Fibroblast of lung (primary cell): ENCODE measurements around the gene QDPR. TPM values are rescaled to one million over a fixed set of nuclear protein-coding genes. Genes with fewer than 3 reads are reported as not detected.
A peak's percentile ranks its signal among the peaks of the same experiment; 100 is the strongest.

Experiments
- DNase-seq, 2 donors: peaks; one replicate each; pipeline versions ENCODE4 v3.0.0 to v3.0.0-alpha.2; 2010; ENCODE audit warnings: low read depth in 2 of 2
- H2AFZ ChIP-seq: 2 replicates; pipeline ENCODE4 v1.5.1; 2012; ENCODE audit warnings: low read length, control low read depth, inconsistent platforms
- H3K27ac ChIP-seq: 2 replicates; pipeline ENCODE4 v1.5.1; 2011; ENCODE audit warnings: low read length, control low read depth; ENCODE audit not compliant: insufficient read depth
- H3K27me3 ChIP-seq: 2 replicates; pipeline ENCODE4 v1.5.1; 2011; ENCODE audit warnings: mild to moderate bottlenecking, low read length; ENCODE audit not compliant: control insufficient read depth, insufficient read depth
- H3K36me3 ChIP-seq: 2 replicates; pipeline ENCODE4 v1.5.1; 2011; ENCODE audit warnings: low read length; ENCODE audit not compliant: control insufficient read depth, insufficient read depth
- H3K4me1 ChIP-seq: 2 replicates; pipeline ENCODE4 v1.5.1; 2011; ENCODE audit warnings: low read length; ENCODE audit not compliant: control insufficient read depth, insufficient read depth; ENCODE audit errors: extremely low read depth
- H3K4me2 ChIP-seq: 2 replicates; pipeline ENCODE4 v1.5.1; 2011; ENCODE audit warnings: low read length, control low read depth; ENCODE audit not compliant: insufficient read depth; ENCODE audit errors: extremely low read depth
- H3K4me3 ChIP-seq, 4 experiments: fragments of 200-600 bp in 1 of 4; sonication (generic) in 1 of 4; replicated peaks in 1 of 4; 2 replicates each; pipeline ENCODE4 v1.5.1; 2011 to 2016; ENCODE audit warnings: low read length in 4 of 4, low read depth in 3 of 4, mild to moderate bottlenecking in 3 of 4, control low read depth in 2 of 4, inconsistent platforms in 1 of 4, mixed read lengths in 1 of 4; ENCODE audit not compliant: insufficient read depth in 1 of 4; ENCODE audit errors: control extremely low read depth in 1 of 4
- H3K79me2 ChIP-seq: 2 replicates; pipeline ENCODE4 v1.5.1; 2012; ENCODE audit warnings: mild to moderate bottlenecking, low read length, inconsistent platforms; ENCODE audit not compliant: control insufficient read depth, insufficient read depth
- H3K9ac ChIP-seq: 2 replicates; pipeline ENCODE4 v1.5.1; 2011; ENCODE audit warnings: mild to moderate bottlenecking, low read length, control low read depth; ENCODE audit not compliant: insufficient read depth
- H3K9me3 ChIP-seq: 2 replicates; pipeline ENCODE4 v1.5.1; 2012; ENCODE audit warnings: low read depth, low read length; ENCODE audit not compliant: control insufficient read depth, insufficient read depth
- H4K20me1 ChIP-seq: 2 replicates; pipeline ENCODE4 v1.5.1; 2011; ENCODE audit warnings: low read length; ENCODE audit not compliant: control insufficient read depth, insufficient read depth; ENCODE audit errors: extremely low read depth
- CTCF ChIP-seq, 2 donors: IDR thresholded peaks in 1 of 2; conservative IDR thresholded peaks in 1 of 2; 1 replicate in 1 of 2; 2 replicates in 1 of 2; pipeline ENCODE4 v1.5.1; 2011 to 2012; ENCODE audit warnings: low read length in 2 of 2, control low read depth in 1 of 2, inconsistent platforms in 1 of 2, low read depth in 1 of 2, mild to moderate bottlenecking in 1 of 2
- EZH2 ChIP-seq: IDR thresholded peaks from 2 replicates; pipeline ENCODE4 v1.5.1; 2012; ENCODE audit warnings: low read length, control low read depth, mild to moderate bottlenecking; ENCODE audit errors: missing control alignments
- polyA plus RNA-seq, 2 donors: library from polyadenylated mRNA; depleted of rRNA in 1 of 2; stranded (reverse) in 1 of 2; unstranded in 1 of 2; fragments of >200 nt; gene quantifications; 2 replicates each; pipeline ENCODE4 v1.2.1, GENCODE V29; 2011 to 2012; ENCODE audit warnings: missing spikeins in 1 of 2
- total RNA-seq: library from RNA; depleted of rRNA; stranded (reverse); fragments of >200 nt; gene quantifications from 2 replicates; pipeline ENCODE4 v1.2.1, GENCODE V29; 2014

Gene QDPR
- total and polyA plus RNA-seq, 2 donors (not counting 1 experiment from before 2014, with no cell fraction given): 27.4 to 41.4 TPM

- H3K36me3 ChIP-seq: peaks cover 7% of the 10 kb centered on the region
- H3K9ac ChIP-seq: peak overlapping the region; percentile 52
- H3K79me2 ChIP-seq: peaks cover 14% of the 10 kb centered on the region
- H3K4me1 ChIP-seq: peaks cover 2% of the 10 kb centered on the region
- H3K4me3 ChIP-seq: peak overlapping the region; percentile 64 to 82 (median 81)
- H3K4me2 ChIP-seq: peak overlapping the region; percentile 91
- H4K20me1 ChIP-seq: no peaks in the 10 kb centered on the region
- H2AFZ ChIP-seq: peak overlapping the region; percentile 79
- TF ChIP-seq EZH2 (no peak), CTCF (conservative IDR thresholded peaks at IDR 0.05 in 1 of 2, IDR thresholded peaks at IDR 0.05 in 1 of 2; ENCODE audit: low read depth in 1 of 2, low read length in 2 of 2) (no peak)
- H3K27me3 ChIP-seq: peaks cover 4% of the 10 kb centered on the region
- H3K27ac ChIP-seq: peak overlapping the region; percentile 50
- DNase-seq: peak; percentile 15 to 31
- H3K9me3 ChIP-seq: no peaks in the 10 kb centered on the region
Observed at GRCh38 chr4:17511051-17511450, 839 bp downstream of the QDPR start.

GRCh38 chr4:17510582-17510981 lies 1.3 kb downstream of the QDPR start:
- TF ChIP-seq CTCF (conservative IDR thresholded peaks at IDR 0.05 in 1 of 2, IDR thresholded peaks at IDR 0.05 in 1 of 2; ENCODE audit: low read depth in 1 of 2, low read length in 2 of 2) (no peak), EZH2 (no peak)
- Histone ChIP-seq H2AFZ (no peak overlapping the region), H3K27me3 (peaks cover 4% of the 10 kb centered on the region), H3K36me3 (peaks cover 7% of the 10 kb centered on the region), H3K27ac (no peak overlapping the region), H3K4me3 (peak overlapping the region in 3 of 4 experiments; percentile 64 to 82 (median 82)), H4K20me1 (no peaks in the 10 kb centered on the region), H3K9me3 (no peaks in the 10 kb centered on the region), H3K9ac (no peak overlapping the region), H3K4me2 (peak overlapping the region; percentile 21), H3K79me2 (peaks cover 14% of the 10 kb centered on the region), H3K4me1 (peaks cover 2% of the 10 kb centered on the region)
- DNase-seq: no peak

DNA sequence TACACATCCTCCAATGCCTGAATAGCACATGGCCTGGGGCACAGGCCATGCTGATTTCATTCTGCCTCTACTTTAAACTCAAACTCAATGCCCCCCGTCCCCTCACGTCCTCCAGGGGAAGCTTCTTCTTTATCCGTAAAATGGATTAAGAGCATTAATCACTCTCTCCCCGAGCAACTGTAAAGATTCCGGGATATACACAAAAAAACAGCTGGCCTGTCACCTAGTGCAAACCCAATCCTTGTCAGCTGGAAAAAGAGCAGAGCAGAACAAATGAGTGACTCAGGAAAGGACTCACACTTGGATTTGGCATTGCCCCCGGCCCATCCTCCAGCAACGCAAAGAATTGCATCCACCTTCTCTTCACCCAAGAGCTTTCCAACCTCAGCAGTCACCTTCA lies 7.8 kb downstream of the QDPR start:
- Histone ChIP-seq H3K4me2 (no peak overlapping the region), H2AFZ (no peak overlapping the region), H4K20me1 (no peaks in the 10 kb centered on the region), H3K4me3 (no peak overlapping the region), H3K27me3 (no peaks in the 10 kb centered on the region), H3K36me3 (peaks cover 9% of the 10 kb centered on the region), H3K79me2 (no peaks in the 10 kb centered on the region), H3K27ac (no peak overlapping the region), H3K9me3 (no peaks in the 10 kb centered on the region), H3K9ac (no peak overlapping the region), H3K4me1 (no peaks in the 10 kb centered on the region)
- TF ChIP-seq EZH2 (no peak), CTCF (conservative IDR thresholded peaks at IDR 0.05 in 1 of 2, IDR thresholded peaks at IDR 0.05 in 1 of 2; ENCODE audit: low read depth in 1 of 2, low read length in 2 of 2) (no peak)
- peak in 1 of 2 donors; percentile 30 for DNase-seq
